ENCODE results near the gene RHBDF1.
"Not testable (repeated sequence)": the region's sequence is repeated elsewhere in the genome, so short reads cannot be mapped to it uniquely, and the experiment has no call there.

The RHBDF1 gene

DNA sequence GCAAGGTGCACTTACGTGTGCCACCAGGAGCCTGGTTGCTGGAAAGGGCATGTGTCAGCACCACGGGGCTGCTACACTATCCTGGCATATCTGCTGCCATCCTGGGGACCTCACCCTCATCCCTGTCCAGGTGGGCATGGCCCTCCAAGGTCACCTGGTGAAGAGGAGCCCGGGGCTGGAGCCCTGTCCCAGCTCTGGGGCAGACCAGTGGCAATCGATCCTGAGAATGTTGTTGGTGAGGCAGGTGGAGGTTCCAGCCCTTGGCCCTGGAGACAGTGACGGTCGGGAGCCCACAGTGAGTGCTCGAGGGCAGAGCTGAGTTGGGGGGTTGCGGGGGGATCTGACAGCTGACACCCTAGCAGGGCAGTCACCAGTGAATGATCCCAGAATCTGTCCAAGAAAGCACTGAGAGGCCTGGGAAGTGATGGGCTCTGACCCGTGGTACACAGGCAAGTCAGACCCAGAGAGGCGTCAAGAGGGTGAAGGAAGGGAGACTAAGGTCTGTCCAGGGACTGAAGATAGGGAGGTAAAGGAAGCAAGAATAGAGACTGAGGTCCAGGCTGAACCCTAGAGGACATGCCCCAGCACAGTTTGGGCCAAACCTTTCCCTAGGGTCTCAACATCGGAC, 36.6 kb downstream of the RHBDF1 start:
- DNase-seq: no peak

DNA sequence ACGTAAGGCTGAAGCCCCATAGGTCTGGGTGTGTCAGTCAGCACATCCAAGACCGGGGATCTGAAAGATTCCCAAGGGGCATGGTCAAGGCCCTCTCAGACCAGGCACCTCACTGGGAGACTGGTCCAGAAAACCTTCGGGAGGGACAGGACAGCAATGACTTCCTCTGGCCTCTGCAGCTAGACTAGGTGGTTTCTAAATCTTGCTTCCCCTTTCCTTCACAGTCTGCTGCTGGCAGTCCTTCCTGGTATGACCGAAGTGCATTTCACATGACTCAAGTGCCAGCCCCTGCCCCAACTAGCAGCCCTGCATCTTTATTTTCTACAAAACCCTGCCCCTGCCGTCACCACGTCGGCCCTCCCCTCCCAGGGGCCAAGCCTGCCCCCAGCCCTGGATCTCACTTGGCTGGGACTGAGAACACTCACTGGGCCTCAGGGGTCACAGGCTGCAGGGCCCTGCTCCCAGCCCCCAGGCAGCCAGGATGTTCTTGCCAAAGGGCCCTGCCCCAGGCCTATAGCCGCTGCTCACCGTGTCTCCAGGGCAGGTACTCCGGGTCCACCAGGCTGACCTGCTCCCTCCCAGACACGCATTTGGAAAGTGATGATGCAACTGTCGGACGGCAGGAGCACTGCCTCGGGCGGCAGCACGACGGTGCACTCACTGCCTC, 37.3 kb downstream of the RHBDF1 start:
- DNase-seq: no peak

DNA sequence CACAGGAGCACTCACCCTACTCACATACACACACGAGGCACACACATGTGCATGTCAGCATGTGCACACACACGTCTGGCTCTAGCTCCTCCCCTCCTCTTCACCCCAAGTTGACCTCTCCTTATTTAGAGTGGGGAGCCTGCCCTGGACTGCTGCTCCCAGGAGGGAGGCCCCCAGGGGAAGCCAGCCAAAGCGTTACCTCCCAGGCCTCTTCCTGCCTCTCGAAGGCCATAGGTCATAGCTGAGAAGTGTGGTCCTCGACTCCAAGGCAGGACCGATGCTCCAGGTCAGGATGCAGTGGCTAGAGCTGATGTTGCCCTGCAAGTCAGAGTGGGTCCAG, 37.8 kb downstream of the RHBDF1 start:
- DNase-seq: no peak

DNA sequence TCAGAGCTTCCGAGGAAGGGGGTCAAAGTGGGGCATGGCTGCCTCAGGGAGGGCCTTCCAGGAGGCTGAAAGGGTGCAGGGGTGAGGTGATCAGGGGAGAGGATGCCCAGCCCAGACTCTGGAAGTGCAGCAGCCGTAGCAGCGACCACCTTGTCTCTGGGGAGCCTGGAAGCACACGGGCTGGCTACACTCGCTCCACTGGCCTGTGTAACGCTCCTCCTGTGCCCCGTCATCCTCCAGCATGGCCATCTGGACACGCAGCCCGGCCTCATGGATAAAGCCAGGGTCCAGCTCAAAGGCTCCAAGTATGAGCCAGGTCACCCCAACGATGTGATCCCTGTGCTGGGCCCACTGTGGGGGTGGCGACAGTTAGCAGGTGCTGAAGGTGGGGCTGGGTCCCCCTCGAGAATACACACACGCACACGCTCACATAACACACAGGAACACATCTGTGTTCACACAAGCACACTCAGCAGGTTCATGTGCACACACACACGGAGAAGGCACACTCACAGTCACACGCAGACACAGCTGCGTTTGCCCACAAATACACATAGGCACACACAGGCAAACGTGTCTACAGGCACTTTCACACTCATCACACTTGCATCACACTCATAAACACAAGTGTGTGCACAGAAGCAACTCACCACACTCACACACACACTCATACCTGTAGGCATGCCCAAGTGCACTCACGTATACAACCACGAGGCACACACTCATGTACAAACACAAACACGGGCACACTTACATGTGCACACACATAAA, 38.4 kb downstream of the RHBDF1 start:
- DNase-seq: no peak

DNA sequence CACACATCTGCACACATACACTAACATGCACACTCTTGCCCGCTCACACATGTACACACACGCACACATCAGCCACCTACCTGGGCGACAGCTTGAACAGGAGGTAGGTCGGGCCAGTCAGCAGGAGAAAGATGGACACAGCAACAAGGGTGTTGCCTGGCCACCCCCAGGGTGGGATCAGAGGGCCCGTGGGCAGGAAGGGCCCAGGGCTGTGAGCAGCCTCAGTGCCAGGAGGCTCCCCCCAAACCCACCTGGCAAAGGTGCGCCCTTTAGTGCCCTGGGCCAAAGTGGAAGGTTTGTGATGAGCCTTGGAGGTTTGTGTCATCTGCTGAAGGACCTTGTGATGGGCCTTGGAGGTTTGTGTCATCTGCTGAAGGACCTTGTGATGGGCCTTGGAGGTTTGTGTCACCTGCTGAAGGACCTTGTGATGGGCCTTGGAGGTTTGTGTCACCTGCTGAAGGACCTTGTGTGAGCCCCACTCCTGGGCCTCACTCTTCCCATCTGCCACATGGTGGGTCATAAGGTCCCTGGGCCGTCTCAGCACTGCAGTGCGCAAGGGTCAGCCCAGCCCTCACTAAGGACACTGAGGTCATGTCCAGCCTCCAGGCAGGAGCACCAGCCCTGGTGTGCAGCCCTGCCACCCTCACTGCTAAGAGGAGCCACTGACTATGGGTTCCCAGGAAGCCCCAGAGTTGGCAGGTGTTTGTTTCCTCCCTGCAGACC, 39.1 kb downstream of the RHBDF1 start:
- DNase-seq: not testable (repeated sequence)

DNA sequence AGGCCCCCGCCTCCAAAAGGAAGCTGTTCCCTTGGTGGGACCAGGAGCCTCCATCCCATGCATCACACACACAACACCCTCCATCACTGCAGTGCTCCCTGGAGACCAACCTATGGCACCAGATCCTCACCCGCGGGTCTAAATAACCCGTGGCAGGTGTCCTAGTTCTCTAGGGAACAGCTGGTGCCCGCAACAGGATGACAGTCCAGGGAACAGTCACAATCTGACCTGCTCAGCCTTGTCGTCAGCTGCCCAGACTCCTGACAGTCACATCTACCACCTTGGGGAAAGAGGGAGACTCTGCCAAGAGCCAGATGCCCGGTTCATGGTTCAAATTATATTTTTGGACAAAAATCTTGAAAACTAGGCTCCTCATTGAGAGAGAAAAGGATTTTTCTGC, 41.8 kb downstream of the RHBDF1 start:
- DNase-seq: not testable (repeated sequence)

DNA sequence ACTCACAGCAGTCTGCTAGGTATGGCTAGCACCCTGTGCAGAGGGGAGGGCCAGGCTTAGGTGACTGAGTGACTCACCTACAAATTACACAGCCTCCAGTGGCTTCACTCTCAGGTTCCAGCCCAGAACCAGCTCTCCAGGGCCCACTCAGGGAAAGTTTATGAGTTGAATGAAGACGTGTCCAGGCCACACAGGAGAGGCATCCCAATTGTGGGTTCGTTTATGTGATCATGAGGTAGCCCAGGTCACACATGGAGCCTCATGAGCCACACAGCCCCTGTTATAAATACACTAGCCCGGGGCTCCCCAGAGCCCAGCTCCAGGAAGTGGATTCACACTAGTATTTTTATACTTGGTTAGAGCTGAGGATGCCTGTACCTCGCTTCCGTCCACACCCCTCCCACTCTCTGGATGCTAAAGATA, 46.5 kb downstream of the RHBDF1 start:
- not testable (repeated sequence) for DNase-seq

DNA sequence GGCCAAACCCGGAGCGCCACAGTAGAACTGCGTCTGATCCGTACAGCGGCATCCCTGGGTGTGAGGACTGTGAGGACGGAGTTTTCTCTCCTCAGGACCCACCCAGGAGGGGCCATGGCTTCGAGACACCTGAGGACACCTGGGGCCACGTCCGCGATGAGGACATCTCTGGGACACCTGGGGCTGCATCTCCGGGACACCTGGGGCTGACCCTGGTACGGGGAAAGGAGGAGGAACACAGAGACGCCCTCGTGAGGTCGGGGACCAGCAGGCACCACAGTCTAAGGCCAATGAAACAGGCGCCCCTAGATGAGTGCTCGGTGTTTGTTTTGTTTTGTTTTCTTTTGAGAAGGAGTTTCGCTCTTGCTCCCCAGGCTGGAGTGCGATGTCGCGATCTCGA, 48.3 kb downstream of the RHBDF1 start:
- DNase-seq: not testable (repeated sequence)

DNA sequence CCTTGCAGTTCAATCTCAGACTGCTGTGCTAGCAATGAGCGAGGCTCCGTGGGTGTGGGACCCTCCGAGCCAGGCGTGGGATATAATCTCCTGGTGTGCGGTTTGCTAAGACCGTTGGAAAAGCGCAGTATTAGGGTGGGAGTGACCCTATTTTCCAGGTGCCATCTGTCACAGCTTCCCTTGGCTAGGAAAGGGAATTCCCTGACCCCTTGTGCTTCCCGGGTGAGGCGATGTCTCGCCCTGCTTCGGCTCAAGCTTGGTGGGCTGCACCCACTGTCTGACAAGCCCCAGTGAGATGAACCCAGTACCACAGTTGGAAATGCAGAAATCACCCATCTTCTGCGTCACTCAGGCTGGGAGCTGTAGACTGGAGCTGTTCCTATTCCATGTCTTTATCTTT, 51.5 kb downstream of the RHBDF1 start:
- not testable (repeated sequence) for DNase-seq

DNA sequence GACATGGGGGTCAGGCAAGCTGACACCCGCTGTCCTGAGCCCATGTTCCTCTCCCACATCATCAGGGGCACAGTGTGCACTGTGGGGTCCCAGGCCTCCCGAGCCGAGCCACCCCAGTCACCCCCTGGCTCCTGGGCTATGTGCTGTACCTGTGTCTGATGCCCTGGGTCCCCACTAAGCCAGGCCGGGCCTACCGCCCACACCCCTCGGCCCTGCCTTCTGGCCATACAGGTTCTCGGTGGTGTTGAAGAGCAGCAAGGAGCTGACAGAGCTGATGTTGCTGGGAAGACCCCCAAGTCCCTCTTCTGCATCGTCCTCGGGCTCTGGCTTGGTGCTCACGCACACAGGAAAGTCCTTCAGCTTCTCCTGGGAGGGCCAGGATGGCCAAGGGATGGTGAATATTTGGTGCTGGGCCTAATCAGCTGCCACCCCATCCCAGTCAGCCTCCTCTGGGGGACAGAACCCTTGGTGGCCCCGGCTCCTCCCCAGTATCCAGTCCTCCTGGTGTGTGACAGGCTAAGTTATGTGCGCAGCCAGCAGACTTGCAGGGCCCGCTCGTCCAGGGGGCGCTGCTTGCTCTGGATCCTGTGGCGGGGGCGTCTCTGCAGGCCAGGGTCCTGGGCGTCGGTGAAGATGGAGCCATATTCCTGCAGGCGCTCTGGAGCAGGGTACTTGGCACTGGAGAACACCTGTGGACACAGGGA, 55.2 kb downstream of the RHBDF1 start:
- DNase-seq: not testable (repeated sequence)

DNA sequence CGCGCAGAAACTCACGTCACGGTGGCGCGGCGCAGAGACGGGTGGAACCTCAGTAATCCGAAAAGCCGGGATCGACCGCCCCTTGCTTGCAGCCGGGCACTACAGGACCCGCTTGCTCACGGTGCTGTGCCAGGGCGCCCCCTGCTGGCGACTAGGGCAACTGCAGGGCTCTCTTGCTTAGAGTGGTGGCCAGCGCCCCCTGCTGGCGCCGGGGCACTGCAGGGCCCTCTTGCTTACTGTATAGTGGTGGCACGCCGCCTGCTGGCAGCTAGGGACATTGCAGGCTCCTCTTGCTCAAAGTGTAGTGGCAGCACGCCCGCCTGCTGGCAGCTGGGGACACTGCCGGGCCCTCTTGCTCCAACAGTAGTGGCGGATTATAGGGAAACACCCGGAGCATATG, 61.7 kb downstream of the RHBDF1 start:
- not testable (repeated sequence) for DNase-seq

DNA sequence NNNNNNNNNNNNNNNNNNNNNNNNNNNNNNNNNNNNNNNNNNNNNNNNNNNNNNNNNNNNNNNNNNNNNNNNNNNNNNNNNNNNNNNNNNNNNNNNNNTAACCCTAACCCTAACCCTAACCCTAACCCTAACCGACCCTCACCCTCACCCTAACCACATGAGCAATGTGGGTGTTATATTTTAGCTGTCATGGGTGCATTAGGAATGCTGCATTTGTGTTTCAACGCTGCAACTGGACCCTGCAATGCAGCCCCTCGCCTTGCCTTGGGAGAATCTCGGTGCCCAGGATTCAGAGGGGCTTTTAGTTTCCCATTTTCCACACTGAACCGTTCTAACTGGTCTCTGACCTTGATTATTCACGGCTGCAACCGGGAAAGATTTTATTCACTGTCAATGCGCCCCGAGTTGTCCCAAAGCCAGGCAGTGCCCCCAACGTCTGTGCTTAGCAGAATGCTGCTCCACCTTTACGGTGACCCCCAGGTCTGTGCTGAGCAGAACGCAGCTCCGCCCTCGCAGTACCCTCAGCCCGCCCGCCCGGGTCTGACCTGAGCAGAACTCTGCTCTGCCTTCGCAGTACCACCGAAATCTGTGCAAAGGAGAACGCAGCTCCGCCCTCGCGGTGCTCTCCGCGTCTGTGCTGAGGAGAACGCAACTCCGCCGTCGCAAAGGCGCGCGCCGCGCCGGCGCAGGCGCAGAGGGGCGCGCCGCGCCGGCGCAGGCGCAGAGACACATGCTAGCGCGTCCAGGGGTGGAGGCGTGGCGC, 62.3 kb downstream of the RHBDF1 start:
- DNase-seq: no peak
